ENCODE results near the gene TADA1. TPM values are rescaled to one million over a fixed set of nuclear protein-coding genes. Genes with fewer than 3 reads are reported as not detected.

TADA1 gene
- total RNA-seq, 1 experiment from 2014 or later: 16.6 TPM

DNA sequence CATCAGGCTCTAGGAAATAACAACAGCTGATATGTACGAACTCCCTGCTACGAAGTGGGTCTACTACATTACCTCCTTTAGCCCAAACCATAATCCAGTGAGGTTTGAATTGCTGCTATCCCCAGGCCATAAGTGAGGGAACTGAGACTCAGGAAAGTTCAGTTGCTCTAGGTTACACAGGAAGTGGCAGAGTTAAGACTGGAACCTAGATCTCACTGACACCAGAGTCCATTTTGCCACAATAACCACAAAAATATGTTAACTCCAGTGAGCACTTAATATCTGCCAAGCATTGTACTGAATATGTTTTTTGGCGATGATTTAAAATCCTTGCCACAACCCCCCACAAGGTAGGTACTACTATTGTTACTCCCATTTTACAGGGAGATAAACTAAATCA lies 8.9 kb upstream of the TADA1 start:
- Mint-ChIP-seq H3K4me1 (peaks cover 8% of the 10 kb centered on the region), H3K4me3 (no peak overlapping the region), H3K36me3 (no peaks in the 10 kb centered on the region), H3K27me3 (ENCODE audit: low read depth) (peaks cover 42% of the 10 kb centered on the region), H3K27ac (no peak overlapping the region), H3K9me3 (no peaks in the 10 kb centered on the region)
- no peak for DNase-seq (ENCODE audit: low spot score)
- ChIA-PET POLR2A (no interaction called here), CTCF (interaction anchor here (0.6 to 3.4 kb wide), 7 partner anchors 9 to 589 kb away, joined by 3 to 104 read pairs (median 7); partner anchors contain the start of gene TADA1)
- TF ChIP-seq CREB1 (CRISPR knock-in tag; IDR thresholded peaks at IDR 0.05) (no peak), ZNF219 (CRISPR knock-in tag; IDR thresholded peaks at IDR 0.05; ENCODE audit: borderline replicate concordance) (no peak), TEAD1 (CRISPR knock-in tag; IDR thresholded peaks at IDR 0.05) (no peak)
- ATAC-seq: no peak

DNA sequence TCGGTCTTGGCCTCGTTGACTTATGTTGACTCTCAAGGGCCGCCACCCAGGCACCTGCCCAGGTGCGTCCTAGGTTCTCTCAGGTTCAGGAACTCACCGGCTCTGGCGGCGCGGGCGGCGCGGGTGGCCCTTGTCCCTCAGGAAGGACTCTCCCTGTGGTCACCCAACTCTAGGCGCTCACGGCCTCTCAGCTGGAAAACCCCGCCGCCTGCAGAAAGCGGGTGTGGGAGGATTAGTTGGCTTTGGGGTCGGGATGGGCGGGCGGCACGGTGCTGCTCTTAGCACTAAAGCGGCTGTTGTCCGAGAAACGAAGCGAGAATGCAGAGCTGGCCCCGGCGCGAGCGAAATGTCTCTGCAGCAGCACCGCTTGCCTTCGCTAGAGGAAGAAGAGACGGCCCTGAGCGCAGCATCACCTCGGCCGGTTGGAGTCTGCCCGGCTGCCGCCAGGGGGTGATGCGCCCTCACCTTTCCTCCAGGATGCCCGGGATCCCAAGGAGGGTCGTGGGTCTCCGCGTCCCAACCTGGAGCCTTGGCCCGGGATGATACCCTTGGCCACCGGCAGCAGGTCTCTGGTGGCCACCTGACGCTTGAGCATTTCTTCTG lies 8.1 kb upstream of the TADA1 start:
- H3K4me1 Mint-ChIP-seq: peaks cover 8% of the 10 kb centered on the region
- CTCF ChIA-PET: interaction anchor here (0.6 to 3.4 kb wide), 20 partner anchors 8 to 656 kb away, joined by 3 to 104 read pairs (median 4); partner anchors contain the start of genes POGK and TADA1
- no peak overlapping the region for H3K27ac Mint-ChIP-seq
- no peaks in the 10 kb centered on the region for H3K9me3 Mint-ChIP-seq
- POLR2A ChIA-PET: interaction anchor here (1.0 kb wide), 1 partner anchor 9 kb away, joined by 3 read pairs; no protein-coding TSS in a partner anchor
- no peak for TF ChIP-seq E2F4 (CRISPR knock-in tag; IDR thresholded peaks at IDR 0.05; ENCODE audit: borderline replicate concordance, low read depth)
- TF ChIP-seq GRHL2 (CRISPR knock-in tag; IDR thresholded peaks at IDR 0.05; ENCODE audit: insufficient replicate concordance, severe bottlenecking): no peak
- TF ChIP-seq SMAD3 (CRISPR knock-in tag; IDR thresholded peaks at IDR 0.05; ENCODE audit: borderline replicate concordance): no peak
- TF ChIP-seq NR1H2 (CRISPR knock-in tag; IDR thresholded peaks at IDR 0.05): no peak
- no peak for TF ChIP-seq PRRX2 (CRISPR knock-in tag; IDR thresholded peaks at IDR 0.05)
- TF ChIP-seq, protein P1, sequence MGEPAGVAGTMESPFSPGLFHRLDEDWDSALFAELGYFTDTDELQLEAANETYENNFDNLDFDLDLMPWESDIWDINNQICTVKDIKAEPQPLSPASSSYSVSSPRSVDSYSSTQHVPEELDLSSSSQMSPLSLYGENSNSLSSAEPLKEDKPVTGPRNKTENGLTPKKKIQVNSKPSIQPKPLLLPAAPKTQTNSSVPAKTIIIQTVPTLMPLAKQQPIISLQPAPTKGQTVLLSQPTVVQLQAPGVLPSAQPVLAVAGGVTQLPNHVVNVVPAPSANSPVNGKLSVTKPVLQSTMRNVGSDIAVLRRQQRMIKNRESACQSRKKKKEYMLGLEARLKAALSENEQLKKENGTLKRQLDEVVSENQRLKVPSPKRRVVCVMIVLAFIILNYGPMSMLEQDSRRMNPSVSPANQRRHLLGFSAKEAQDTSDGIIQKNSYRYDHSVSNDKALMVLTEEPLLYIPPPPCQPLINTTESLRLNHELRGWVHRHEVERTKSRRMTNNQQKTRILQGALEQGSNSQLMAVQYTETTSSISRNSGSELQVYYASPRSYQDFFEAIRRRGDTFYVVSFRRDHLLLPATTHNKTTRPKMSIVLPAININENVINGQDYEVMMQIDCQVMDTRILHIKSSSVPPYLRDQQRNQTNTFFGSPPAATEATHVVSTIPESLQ (CRISPR knock-in tag; IDR thresholded peaks at IDR 0.05): no peak
- TF ChIP-seq, protein P2, sequence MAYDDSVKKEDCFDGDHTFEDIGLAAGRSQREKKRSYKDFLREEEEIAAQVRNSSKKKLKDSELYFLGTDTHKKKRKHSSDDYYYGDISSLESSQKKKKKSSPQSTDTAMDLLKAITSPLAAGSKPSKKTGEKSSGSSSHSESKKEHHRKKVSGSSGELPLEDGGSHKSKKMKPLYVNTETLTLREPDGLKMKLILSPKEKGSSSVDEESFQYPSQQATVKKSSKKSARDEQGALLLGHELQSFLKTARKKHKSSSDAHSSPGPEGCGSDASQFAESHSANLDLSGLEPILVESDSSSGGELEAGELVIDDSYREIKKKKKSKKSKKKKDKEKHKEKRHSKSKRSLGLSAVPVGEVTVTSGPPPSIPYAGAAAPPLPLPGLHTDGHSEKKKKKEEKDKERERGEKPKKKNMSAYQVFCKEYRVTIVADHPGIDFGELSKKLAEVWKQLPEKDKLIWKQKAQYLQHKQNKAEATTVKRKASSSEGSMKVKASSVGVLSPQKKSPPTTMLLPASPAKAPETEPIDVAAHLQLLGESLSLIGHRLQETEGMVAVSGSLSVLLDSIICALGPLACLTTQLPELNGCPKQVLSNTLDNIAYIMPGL (CRISPR knock-in tag; IDR thresholded peaks at IDR 0.05): peak; percentile 54; the same call in 1 of the 2 replicates
- TF ChIP-seq, protein P3, sequence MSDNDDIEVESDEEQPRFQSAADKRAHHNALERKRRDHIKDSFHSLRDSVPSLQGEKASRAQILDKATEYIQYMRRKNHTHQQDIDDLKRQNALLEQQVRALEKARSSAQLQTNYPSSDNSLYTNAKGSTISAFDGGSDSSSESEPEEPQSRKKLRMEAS (CRISPR knock-in tag; IDR thresholded peaks at IDR 0.05): peak; percentile 31; the same call in 1 of the 2 replicates
- TF ChIP-seq CTCF (IDR thresholded peaks at IDR 0.05): peak; percentile 70
- DNase-seq (ENCODE audit: low spot score) (peak; percentile 91), ATAC-seq (peak; percentile 99)
- H3K4me3 Mint-ChIP-seq: peak overlapping the region; percentile 61
- no peaks in the 10 kb centered on the region for H3K36me3 Mint-ChIP-seq
- peaks cover 42% of the 10 kb centered on the region for H3K27me3 Mint-ChIP-seq (ENCODE audit: low read depth)

GRCh38 chr1:166882893-166883292 lies 6.8 kb upstream of the TADA1 start:
- H3K9me3 Mint-ChIP-seq: peaks cover 6% of the 10 kb centered on the region
- no peak for DNase-seq (ENCODE audit: low spot score)
- peaks cover 8% of the 10 kb centered on the region for H3K4me1 Mint-ChIP-seq
- TF ChIP-seq SOX15 (CRISPR knock-in tag; IDR thresholded peaks at IDR 0.05) (no peak), ZBTB21 (CRISPR knock-in tag; IDR thresholded peaks at IDR 0.05; ENCODE audit: borderline replicate concordance) (no peak), CBFB (CRISPR knock-in tag; IDR thresholded peaks at IDR 0.05; ENCODE audit: low read depth) (no peak), ZNF425 (CRISPR knock-in tag; conservative IDR thresholded peaks at IDR 0.05) (no peak)
- TF ChIP-seq, protein P4, sequence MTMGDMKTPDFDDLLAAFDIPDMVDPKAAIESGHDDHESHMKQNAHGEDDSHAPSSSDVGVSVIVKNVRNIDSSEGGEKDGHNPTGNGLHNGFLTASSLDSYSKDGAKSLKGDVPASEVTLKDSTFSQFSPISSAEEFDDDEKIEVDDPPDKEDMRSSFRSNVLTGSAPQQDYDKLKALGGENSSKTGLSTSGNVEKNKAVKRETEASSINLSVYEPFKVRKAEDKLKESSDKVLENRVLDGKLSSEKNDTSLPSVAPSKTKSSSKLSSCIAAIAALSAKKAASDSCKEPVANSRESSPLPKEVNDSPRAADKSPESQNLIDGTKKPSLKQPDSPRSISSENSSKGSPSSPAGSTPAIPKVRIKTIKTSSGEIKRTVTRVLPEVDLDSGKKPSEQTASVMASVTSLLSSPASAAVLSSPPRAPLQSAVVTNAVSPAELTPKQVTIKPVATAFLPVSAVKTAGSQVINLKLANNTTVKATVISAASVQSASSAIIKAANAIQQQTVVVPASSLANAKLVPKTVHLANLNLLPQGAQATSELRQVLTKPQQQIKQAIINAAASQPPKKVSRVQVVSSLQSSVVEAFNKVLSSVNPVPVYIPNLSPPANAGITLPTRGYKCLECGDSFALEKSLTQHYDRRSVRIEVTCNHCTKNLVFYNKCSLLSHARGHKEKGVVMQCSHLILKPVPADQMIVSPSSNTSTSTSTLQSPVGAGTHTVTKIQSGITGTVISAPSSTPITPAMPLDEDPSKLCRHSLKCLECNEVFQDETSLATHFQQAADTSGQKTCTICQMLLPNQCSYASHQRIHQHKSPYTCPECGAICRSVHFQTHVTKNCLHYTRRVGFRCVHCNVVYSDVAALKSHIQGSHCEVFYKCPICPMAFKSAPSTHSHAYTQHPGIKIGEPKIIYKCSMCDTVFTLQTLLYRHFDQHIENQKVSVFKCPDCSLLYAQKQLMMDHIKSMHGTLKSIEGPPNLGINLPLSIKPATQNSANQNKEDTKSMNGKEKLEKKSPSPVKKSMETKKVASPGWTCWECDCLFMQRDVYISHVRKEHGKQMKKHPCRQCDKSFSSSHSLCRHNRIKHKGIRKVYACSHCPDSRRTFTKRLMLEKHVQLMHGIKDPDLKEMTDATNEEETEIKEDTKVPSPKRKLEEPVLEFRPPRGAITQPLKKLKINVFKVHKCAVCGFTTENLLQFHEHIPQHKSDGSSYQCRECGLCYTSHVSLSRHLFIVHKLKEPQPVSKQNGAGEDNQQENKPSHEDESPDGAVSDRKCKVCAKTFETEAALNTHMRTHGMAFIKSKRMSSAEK (CRISPR knock-in tag; IDR thresholded peaks at IDR 0.05; ENCODE audit: borderline replicate concordance): no peak

More at GRCh38 chr1:166882893-166883292, 6.8 kb upstream of the TADA1 start:
- no peak for ATAC-seq
- H3K27me3 Mint-ChIP-seq (ENCODE audit: low read depth): peaks cover 42% of the 10 kb centered on the region
- POLR2A ChIA-PET: no interaction called here
- CTCF ChIA-PET: interaction anchor here (1.6 to 3.4 kb wide), 4 partner anchors 28 to 176 kb away, joined by 5 to 104 read pairs (median 12); no protein-coding TSS in a partner anchor
- H3K27ac Mint-ChIP-seq: no peak overlapping the region
- 0 out of 2 replicates have a peak, but pooled peaks cover 3% of the 10 kb centered on the region for H3K36me3 Mint-ChIP-seq
- H3K4me3 Mint-ChIP-seq: no peak overlapping the region
